A673 (cell line): ENCODE data around the gene UCP1. TPM values are rescaled to one million over a fixed set of nuclear protein-coding genes. Genes with fewer than 3 reads are reported as not detected.

Experiments used
- BruUV-seq: library from RNA; stranded (reverse); fragments of 400-500 nt; replicated peaks from 2 replicates; lab custom pipeline; 2021; lab: Mats Ljungman, UMichigan
- CTCF ChIA-PET: fragments of 300-600 bp; sonication (Branson Sonifier 250); formaldehyde crosslinking; loops from one replicate; lab custom pipeline; 2022; ENCODE audit warnings: antibody characterized with exemption; lab: Charles Lee
- POLR2A ChIA-PET: fragments of 300-600 bp; sonication (Branson Sonifier 250); formaldehyde crosslinking; loops from one replicate; lab custom pipeline; 2022; ENCODE audit warnings: antibody characterized with exemption; ENCODE audit not compliant: low non-redundant PET; lab: Charles Lee
- DNase-seq: peaks from one replicate; pipeline ENCODE4 v3.0.0-alpha.2; 2015; ENCODE audit warnings: low spot score
- H3K27ac ChIP-seq: fragments of 200-600 bp; sonication (generic); 2 replicates; pipeline ENCODE4 v1.5.1; 2016; ENCODE audit warnings: mixed run types, low read depth, mild to moderate bottlenecking, mixed read lengths, antibody characterized with exemption, low read length; ENCODE audit not compliant: poor library complexity, severe bottlenecking
- H3K27me3 ChIP-seq: fragments of 200-600 bp; sonication (generic); replicated peaks from 2 replicates; pipeline ENCODE4 v1.6.1; 2017; ENCODE audit warnings: mixed run types, low read depth, mild to moderate bottlenecking, mixed read lengths, antibody characterized with exemption, low read length; ENCODE audit not compliant: insufficient read depth, poor library complexity
- H3K36me3 ChIP-seq: fragments of 200-600 bp; sonication (generic); 2 replicates; pipeline ENCODE4 v1.6.1; 2016; ENCODE audit warnings: mixed run types, mild to moderate bottlenecking, mixed read lengths, antibody characterized with exemption, low read length; ENCODE audit not compliant: insufficient read depth, poor library complexity, severe bottlenecking
- H3K4me1 ChIP-seq: fragments of 200-600 bp; sonication (generic); 2 replicates; pipeline ENCODE4 v1.6.1; 2017; ENCODE audit warnings: mixed run types, mild to moderate bottlenecking, mixed read lengths, antibody characterized with exemption, low read length; ENCODE audit not compliant: insufficient read depth, poor library complexity, severe bottlenecking
- H3K4me3 ChIP-seq: fragments of 200-600 bp; sonication (generic); 2 replicates; pipeline ENCODE4 v1.5.1; 2016; ENCODE audit warnings: low read depth, mixed run types, mild to moderate bottlenecking, mixed read lengths, low read length; ENCODE audit not compliant: poor library complexity, severe bottlenecking
- H3K9me3 ChIP-seq: fragments of 200-600 bp; sonication (generic); 2 replicates; pipeline ENCODE4 v1.6.1; 2016; ENCODE audit warnings: mixed run types, low read depth, mild to moderate bottlenecking, mixed read lengths, antibody characterized with exemption, low read length; ENCODE audit not compliant: poor library complexity, severe bottlenecking
- EZH2 ChIP-seq: fragments of 200-600 bp; sonication (generic); IDR thresholded peaks from 2 replicates; pipeline ENCODE4 v1.6.1; 2017; ENCODE audit warnings: borderline replicate concordance, low read depth, mild to moderate bottlenecking, mixed read lengths, antibody characterized with exemption, low read length; ENCODE audit not compliant: poor library complexity, severe bottlenecking
- intact Hi-C: fragments of 100-400 bp; cut with micrococcal nuclease; formaldehyde crosslinking; loops from one replicate; pipeline ENCODE4 v1.10.0; 2022; ENCODE audit not compliant: unreplicated experiment
- total RNA-seq: library from RNA; stranded (reverse); gene quantifications from 2 replicates; pipeline ENCODE4 v1.2.3, GENCODE V29; 2021
- TF ChIP-seq, protein P1 (sequence below): fragments of 300-800, 200-600 bp; sonication (generic); conservative IDR thresholded peaks from 2 replicates; pipeline ENCODE4 v1.5.1; 2017; ENCODE audit warnings: low read depth, mild to moderate bottlenecking, antibody characterized with exemption, low read length, moderate library complexity, mixed read lengths

Gene UCP1
- total RNA-seq, 1 experiment from 2014 or later, result not detected

DNA sequence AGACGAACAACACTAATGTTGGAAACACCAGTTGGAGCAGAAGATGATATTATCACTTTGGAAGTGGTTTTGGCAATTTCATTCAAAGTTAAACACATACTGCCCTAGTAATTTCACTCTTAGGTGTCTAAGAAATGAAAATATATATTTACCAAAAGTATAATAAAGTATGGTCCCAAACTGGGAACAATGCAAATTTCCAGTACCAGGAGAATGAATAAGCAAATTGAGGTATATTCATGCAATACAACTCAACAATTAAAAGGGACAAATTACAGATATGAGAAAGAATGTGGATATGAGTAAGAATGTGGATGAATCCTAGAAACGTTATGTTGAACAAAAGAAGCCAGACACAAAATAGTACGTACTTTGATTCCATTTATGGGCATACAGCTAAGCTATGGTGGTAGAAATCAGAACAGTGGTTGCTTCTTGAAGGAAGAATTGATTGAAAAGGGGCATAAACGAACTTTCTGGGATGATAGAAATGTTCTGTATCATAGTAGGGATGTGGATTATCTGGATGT is 34.7 kb downstream of the UCP1 start:
- ChIA-PET CTCF (no interaction called here), POLR2A (no interaction called here)
- Histone ChIP-seq H3K27ac (no peak overlapping the region), H3K4me3 (no peak overlapping the region), H3K4me1 (no peaks in the 10 kb centered on the region), H3K27me3 (no peaks in the 10 kb centered on the region), H3K36me3 (peaks cover 2% of the 10 kb centered on the region), H3K9me3 (no peaks in the 10 kb centered on the region)
- intact Hi-C loops, result no loop called here
- BruUV-seq, result no TSS peak
- no peak for DNase-seq
- no peak for TF ChIP-seq EZH2
- TF ChIP-seq, protein P1, sequence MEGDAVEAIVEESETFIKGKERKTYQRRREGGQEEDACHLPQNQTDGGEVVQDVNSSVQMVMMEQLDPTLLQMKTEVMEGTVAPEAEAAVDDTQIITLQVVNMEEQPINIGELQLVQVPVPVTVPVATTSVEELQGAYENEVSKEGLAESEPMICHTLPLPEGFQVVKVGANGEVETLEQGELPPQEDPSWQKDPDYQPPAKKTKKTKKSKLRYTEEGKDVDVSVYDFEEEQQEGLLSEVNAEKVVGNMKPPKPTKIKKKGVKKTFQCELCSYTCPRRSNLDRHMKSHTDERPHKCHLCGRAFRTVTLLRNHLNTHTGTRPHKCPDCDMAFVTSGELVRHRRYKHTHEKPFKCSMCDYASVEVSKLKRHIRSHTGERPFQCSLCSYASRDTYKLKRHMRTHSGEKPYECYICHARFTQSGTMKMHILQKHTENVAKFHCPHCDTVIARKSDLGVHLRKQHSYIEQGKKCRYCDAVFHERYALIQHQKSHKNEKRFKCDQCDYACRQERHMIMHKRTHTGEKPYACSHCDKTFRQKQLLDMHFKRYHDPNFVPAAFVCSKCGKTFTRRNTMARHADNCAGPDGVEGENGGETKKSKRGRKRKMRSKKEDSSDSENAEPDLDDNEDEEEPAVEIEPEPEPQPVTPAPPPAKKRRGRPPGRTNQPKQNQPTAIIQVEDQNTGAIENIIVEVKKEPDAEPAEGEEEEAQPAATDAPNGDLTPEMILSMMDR, result no peak

DNA sequence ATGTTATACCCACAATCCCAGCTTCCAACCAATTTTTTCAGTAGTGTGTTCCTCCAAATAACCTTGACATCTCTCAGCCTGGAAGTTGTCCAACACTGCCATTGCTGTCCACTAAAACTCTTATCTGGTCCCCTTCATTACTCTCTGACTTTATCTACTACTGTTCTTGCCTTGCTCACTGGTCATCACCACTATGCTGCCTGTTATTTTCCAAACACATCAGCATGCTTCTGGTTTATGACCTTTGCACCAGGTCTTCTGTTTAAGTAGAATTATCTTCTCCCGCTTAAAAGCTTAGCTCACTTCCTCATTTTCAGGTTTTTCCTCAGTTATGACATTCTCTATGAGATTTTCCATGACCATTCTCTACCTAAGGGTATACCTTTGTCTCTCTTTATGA is 39.3 kb downstream of the UCP1 start:
- Histone ChIP-seq H3K27ac (no peak overlapping the region), H3K27me3 (no peaks in the 10 kb centered on the region), H3K9me3 (no peaks in the 10 kb centered on the region), H3K4me1 (no peaks in the 10 kb centered on the region), H3K36me3 (peaks cover 11% of the 10 kb centered on the region), H3K4me3 (no peak overlapping the region)
- intact Hi-C loops, result loop anchor here (10.0 kb wide), 1 partner anchor 165 kb away; no protein-coding TSS in a partner anchor
- no peak for TF ChIP-seq EZH2
- TF ChIP-seq, protein P1, result no peak
- BruUV-seq, result no TSS peak
- no peak for DNase-seq
- CTCF ChIA-PET, result no interaction called here
- POLR2A ChIA-PET, result no interaction called here

DNA sequence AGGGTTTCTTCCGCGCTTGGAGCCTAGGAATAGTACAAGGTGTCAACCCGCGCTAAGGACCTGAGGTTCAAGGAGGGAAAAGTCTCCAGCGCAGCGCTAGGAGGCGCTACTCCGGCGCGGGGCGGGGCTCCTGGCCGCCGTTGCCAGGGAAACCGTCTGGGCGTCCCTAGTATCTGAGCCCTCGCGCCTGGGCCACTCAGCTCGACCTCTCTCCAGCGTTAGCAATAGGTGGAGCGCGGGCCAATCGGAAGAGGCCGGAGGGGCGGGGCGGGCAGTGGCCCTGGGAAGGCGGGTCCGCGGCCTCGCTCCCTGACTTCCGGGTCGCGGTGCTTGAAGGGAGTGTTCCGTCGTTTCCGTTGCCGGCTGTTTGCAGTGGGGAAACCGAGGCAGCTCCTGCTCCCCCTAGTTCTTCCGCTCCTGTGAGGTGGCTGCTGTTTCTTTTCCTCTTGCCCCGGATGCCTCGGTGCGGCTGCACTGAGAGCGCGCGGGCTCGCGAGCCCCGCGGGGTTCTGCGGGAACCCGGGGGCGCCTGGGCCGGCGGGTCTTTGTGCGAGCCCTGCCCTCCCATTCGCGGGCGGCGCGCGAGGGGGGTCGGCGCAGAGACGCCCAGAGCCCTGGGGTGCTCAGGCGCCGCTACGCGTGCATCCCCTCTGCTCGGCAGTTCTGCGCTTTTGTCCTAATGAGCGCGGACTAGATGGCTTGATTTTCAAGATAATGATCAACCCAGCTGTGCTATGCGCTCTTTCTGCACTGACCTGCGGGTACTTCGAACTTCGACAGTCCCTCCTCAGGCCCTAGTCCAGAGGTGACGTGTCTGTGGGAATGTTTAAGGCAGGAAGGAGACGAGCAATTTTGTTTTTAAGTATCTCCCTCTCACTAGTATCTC is 44.7 kb downstream of the UCP1 start, which contains the start of gene ELMOD2:
Gene ELMOD2, plus strand, starts transcription at position 312 of the 886 bp plus-strand sequence. CDS start 1,261 bp downstream, outside the sequence.
- TF ChIP-seq, protein P1, result peak; percentile 99
- TF ChIP-seq EZH2, result no peak
- intact Hi-C loops, result loop anchor here (10.0 kb wide), 1 partner anchor 159 kb away; no protein-coding TSS in a partner anchor
- Histone ChIP-seq H3K9me3 (no peaks in the 10 kb centered on the region), H3K27ac (peak within 1 kb of the TSS; percentile 84), H3K36me3 (peaks cover 11% of the 10 kb centered on the region), H3K4me1 (peaks cover 4% of the 10 kb centered on the region), H3K27me3 (no peaks in the 10 kb centered on the region), H3K4me3 (peak within 1 kb of the TSS; percentile 82)
- DNase-seq, result peak; percentile 99
- CTCF ChIA-PET, result interaction anchor here (0.6 to 0.7 kb wide), 2 partner anchors 13 to 192 kb away, joined by 5 to 6 read pairs; no protein-coding TSS in a partner anchor
- POLR2A ChIA-PET, result no interaction called here
- TSS peak; percentile 41 for BruUV-seq
